ENCODE measurements around the gene SPTSSB. TPM values are rescaled to one million over a fixed set of nuclear protein-coding genes. Genes with fewer than 3 reads are reported as not detected.

SPTSSB gene
- total RNA-seq, 1 experiment from 2014 or later = 2.9 TPM

DNA sequence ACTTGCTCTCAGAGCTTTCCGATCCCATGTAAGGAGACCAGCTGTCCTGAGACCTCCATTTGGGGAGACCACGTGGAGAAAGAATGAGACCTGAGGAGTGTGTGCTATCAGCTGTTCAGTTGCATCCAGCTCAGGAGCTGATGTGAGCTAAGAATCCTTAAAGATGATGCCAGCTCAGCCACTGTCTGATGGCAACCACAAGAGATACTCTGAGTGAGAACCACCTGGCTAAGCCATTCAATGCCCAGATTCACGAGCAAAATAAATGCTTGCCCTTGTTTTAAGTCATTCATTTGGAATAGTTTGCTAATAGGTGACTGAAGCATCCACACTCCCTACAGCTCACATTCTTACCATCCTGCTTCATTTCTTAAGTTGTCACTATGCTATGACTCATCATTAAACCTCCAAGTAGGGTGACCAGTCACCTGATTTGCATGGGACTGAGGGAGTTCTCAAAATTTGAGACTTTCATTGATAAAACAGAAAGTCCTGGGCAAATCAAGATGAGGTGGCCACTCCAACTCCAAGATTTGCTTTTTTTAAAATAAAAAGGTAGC, 56.4 kb downstream of the SPTSSB start:
- BruUV-seq (replicated peaks) = no TSS peak
- H3K4me2 ChIP-seq (ENCODE audit: low read length) = no peak overlapping the region
- POLR2A ChIA-PET = no interaction called here
- no peak overlapping the region for H3K9ac ChIP-seq (ENCODE audit: low read length)
- intact Hi-C loops (cut with micrococcal nuclease) = no loop called here
- H3K27me3 ChIP-seq (ENCODE audit: insufficient read depth, low read length) = no peaks in the 10 kb centered on the region
- peaks cover 0 to 14% of the 10 kb centered on the region in 2 experiments; a peak in 2 of 4 replicates for H3K4me1 ChIP-seq (ENCODE audit: control insufficient read depth in 1 of 2, insufficient read depth in 2 of 2, low read length in 2 of 2)
- RAD21 ChIA-PET (ENCODE audit: low non-redundant PET in 1 of 2, low total read pairs in 2 of 2, uncharacterized antibody in 2 of 2, unreplicated experiment in 2 of 2) = no interaction called here
- no peaks in the 10 kb centered on the region for H3K36me3 ChIP-seq (ENCODE audit: control insufficient read depth in 1 of 2, insufficient read depth in 2 of 2, low read length in 2 of 2)
- H3K4me3 ChIP-seq (replicated peaks in 1 of 2; ENCODE audit: low read depth in 1 of 2, low read length in 2 of 2) = no peak overlapping the region
- no peak for DNase-seq (ENCODE audit: low read depth, low spot score)
- H3K9me3 ChIP-seq (ENCODE audit: control insufficient read depth in 1 of 2, insufficient read depth in 1 of 2, low read depth in 1 of 2, low read length in 2 of 2) = no peaks in the 10 kb centered on the region
- CTCF ChIA-PET = no interaction called here
- no peaks in the 10 kb centered on the region for H3K79me2 ChIP-seq (ENCODE audit: insufficient read depth, low read length)
- H3K27ac ChIP-seq (ENCODE audit: low read depth, low read length) = no peak overlapping the region
- H4K20me1 ChIP-seq (ENCODE audit: insufficient read depth) = no peaks in the 10 kb centered on the region
- H2AFZ ChIP-seq (ENCODE audit: low read depth, low read length, poor library complexity, severe bottlenecking) = no peak overlapping the region
- TF ChIP-seq, protein P1, sequence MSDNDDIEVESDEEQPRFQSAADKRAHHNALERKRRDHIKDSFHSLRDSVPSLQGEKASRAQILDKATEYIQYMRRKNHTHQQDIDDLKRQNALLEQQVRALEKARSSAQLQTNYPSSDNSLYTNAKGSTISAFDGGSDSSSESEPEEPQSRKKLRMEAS (IDR thresholded peaks at IDR 0.05) = no peak
- peak; percentile 45; the same call in 1 of the 2 replicates for TF ChIP-seq FOSL1 (IDR thresholded peaks at IDR 0.05; ENCODE audit: low read depth)
- H3K9me2 ChIP-seq (ENCODE audit: insufficient read depth) = no peaks in the 10 kb centered on the region
- peak; percentile 55; the same call in 1 of the 2 replicates for ATAC-seq

DNA sequence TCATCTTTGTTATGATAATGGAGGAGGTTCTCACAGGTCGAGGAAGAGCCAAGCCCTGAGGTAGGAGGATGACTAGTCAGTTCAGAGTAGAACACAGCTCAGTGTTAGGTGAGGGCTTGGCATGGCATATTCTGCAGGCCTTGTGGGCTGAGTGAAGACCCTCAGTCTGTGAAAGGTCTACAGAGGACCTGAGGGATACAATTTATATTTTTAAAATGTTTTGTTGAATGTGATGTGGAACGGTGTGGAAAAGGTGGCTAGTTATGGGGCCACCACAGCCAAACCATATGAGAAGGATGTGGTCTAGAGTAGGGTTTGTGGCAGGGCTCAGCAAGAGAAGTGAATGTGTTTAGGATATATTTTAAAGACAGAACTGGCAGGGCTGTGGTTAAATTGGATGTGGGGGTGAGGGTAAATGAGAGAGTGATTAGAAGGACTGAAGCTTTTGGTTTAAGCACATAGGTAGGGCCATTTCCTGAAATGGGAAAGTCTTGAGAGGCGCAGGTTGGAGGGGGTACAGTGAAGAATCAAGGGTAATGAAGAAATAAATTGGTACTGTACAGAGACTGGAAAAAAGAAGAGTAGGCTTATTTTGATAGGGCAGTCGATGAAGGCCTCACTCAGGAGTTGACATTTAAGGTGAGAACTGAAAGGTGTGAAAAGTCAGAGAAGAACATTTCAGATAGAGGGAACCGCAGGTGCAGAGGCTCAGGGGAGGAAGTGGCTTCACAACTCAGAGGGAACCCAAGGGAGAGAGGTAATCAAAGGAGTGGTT, 60.5 kb downstream of the SPTSSB start:
- no peaks in the 10 kb centered on the region for H3K36me3 ChIP-seq (ENCODE audit: control insufficient read depth in 1 of 2, insufficient read depth in 2 of 2, low read length in 2 of 2)
- DNase-seq (ENCODE audit: low read depth, low spot score) (no peak), ATAC-seq (no peak)
- RAD21 ChIA-PET (ENCODE audit: low non-redundant PET in 1 of 2, low total read pairs in 2 of 2, uncharacterized antibody in 2 of 2, unreplicated experiment in 2 of 2) = no interaction called here
- no peaks in the 10 kb centered on the region for H3K27me3 ChIP-seq (ENCODE audit: insufficient read depth, low read length)
- H2AFZ ChIP-seq (ENCODE audit: low read depth, low read length, poor library complexity, severe bottlenecking) = no peak overlapping the region
- no peak overlapping the region for H3K27ac ChIP-seq (ENCODE audit: low read depth, low read length)
- CTCF ChIA-PET = no interaction called here
- peaks cover 0 to 9% of the 10 kb centered on the region in 2 experiments; a peak in 2 of 4 replicates for H3K4me1 ChIP-seq (ENCODE audit: control insufficient read depth in 1 of 2, insufficient read depth in 2 of 2, low read length in 2 of 2)
- H4K20me1 ChIP-seq (ENCODE audit: insufficient read depth) = no peaks in the 10 kb centered on the region
- H3K4me3 ChIP-seq (replicated peaks in 1 of 2; ENCODE audit: low read depth in 1 of 2, low read length in 2 of 2) = no peak overlapping the region
- H3K9ac ChIP-seq (ENCODE audit: low read length) = no peak overlapping the region
- POLR2A ChIA-PET = no interaction called here
- intact Hi-C loops (cut with micrococcal nuclease) = no loop called here
- no peaks in the 10 kb centered on the region for H3K79me2 ChIP-seq (ENCODE audit: insufficient read depth, low read length)
- no peaks in the 10 kb centered on the region for H3K9me3 ChIP-seq (ENCODE audit: control insufficient read depth in 1 of 2, insufficient read depth in 1 of 2, low read depth in 1 of 2, low read length in 2 of 2)
- H3K4me2 ChIP-seq (ENCODE audit: low read length) = no peak overlapping the region
- no TSS peak for BruUV-seq (replicated peaks)
- no peaks in the 10 kb centered on the region for H3K9me2 ChIP-seq (ENCODE audit: insufficient read depth)
- TF ChIP-seq FOSL1 (IDR thresholded peaks at IDR 0.05; ENCODE audit: low read depth) (no peak), RAD21 (IDR thresholded peaks at IDR 0.05; ENCODE audit: low read depth) (no peak), TCF7L2 (IDR thresholded peaks at IDR 0.05; ENCODE audit: borderline replicate concordance, extremely low read depth, insufficient read depth, insufficient read length) (no peak), JUND (IDR thresholded peaks at IDR 0.05) (no peak), SRF (IDR thresholded peaks at IDR 0.05; ENCODE audit: low read depth) (no peak), EZH2 (IDR thresholded peaks at IDR 0.05) (no peak), SP1 (IDR thresholded peaks at IDR 0.05; ENCODE audit: low read depth) (no peak), CBX3 (IDR thresholded peaks at IDR 0.05; ENCODE audit: low read depth) (no peak), EGR1 (IDR thresholded peaks at IDR 0.05; ENCODE audit: low read depth) (no peak), POLR2AphosphoS5 (IDR thresholded peaks at IDR 0.05; ENCODE audit: low read depth, low read length) (no peak), POLR2A (IDR thresholded peaks at IDR 0.05; ENCODE audit: borderline replicate concordance, extremely low read depth, insufficient read depth, insufficient read length) (no peak), CEBPB (IDR thresholded peaks at IDR 0.05; ENCODE audit: low read depth) (no peak), ELF1 (IDR thresholded peaks at IDR 0.05; ENCODE audit: borderline replicate concordance, low read depth) (no peak)
- TF ChIP-seq, protein P2, sequence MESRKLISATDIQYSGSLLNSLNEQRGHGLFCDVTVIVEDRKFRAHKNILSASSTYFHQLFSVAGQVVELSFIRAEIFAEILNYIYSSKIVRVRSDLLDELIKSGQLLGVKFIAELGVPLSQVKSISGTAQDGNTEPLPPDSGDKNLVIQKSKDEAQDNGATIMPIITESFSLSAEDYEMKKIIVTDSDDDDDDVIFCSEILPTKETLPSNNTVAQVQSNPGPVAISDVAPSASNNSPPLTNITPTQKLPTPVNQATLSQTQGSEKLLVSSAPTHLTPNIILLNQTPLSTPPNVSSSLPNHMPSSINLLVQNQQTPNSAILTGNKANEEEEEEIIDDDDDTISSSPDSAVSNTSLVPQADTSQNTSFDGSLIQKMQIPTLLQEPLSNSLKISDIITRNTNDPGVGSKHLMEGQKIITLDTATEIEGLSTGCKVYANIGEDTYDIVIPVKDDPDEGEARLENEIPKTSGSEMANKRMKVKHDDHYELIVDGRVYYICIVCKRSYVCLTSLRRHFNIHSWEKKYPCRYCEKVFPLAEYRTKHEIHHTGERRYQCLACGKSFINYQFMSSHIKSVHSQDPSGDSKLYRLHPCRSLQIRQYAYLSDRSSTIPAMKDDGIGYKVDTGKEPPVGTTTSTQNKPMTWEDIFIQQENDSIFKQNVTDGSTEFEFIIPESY (IDR thresholded peaks at IDR 0.05; ENCODE audit: extremely low read depth, insufficient replicate concordance, low read length) = no peak
- TF ChIP-seq, protein P3, sequence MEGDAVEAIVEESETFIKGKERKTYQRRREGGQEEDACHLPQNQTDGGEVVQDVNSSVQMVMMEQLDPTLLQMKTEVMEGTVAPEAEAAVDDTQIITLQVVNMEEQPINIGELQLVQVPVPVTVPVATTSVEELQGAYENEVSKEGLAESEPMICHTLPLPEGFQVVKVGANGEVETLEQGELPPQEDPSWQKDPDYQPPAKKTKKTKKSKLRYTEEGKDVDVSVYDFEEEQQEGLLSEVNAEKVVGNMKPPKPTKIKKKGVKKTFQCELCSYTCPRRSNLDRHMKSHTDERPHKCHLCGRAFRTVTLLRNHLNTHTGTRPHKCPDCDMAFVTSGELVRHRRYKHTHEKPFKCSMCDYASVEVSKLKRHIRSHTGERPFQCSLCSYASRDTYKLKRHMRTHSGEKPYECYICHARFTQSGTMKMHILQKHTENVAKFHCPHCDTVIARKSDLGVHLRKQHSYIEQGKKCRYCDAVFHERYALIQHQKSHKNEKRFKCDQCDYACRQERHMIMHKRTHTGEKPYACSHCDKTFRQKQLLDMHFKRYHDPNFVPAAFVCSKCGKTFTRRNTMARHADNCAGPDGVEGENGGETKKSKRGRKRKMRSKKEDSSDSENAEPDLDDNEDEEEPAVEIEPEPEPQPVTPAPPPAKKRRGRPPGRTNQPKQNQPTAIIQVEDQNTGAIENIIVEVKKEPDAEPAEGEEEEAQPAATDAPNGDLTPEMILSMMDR (IDR thresholded peaks at IDR 0.05 in 2 of 3, conservative IDR thresholded peaks at IDR 0.05 in 1 of 3; ENCODE audit: borderline replicate concordance in 1 of 3, insufficient read depth in 1 of 3, low read depth in 2 of 3, low read length in 2 of 3) = no peak
